ENCODE data around the gene TSPAN9. TPM values are rescaled to one million over a fixed set of nuclear protein-coding genes. Genes with fewer than 3 reads are reported as not detected.

TSPAN9 gene
- total and polyA plus RNA-seq, 8 donors, result 1.4 to 58.3 (median 7.9) TPM

- Histone ChIP-seq H3K4me3 (no peak overlapping the region), H3K9me3 (no peaks in the 10 kb centered on the region), H3K4me1 (peaks cover 7 to 33% (median 26%) of the 10 kb centered on the region in 4 donors), H3K27me3 (peaks cover 0 to 22% (median 10%) of the 10 kb centered on the region in 3 donors), H3K36me3 (peaks cover 0 to 7% (median 0%) of the 10 kb centered on the region in 4 donors), H3K27ac (no peak overlapping the region)
- WGBS, 5 donors, result 70 to 84% (median 71%) methylated on average over 13 of the region's 13 CpGs
- TF ChIP-seq POLR2AphosphoS5 (IDR thresholded peaks at IDR 0.05) (no peak), POLR2A (IDR thresholded peaks at IDR 0.05) (no peak), CTCF (IDR thresholded peaks at IDR 0.05) (no peak), EP300 (IDR thresholded peaks at IDR 0.05) (no peak)
- no peak for DNase-seq
- intact Hi-C loops (cut with DNase I; ENCODE audit: low total_unique reads), result loop anchor here (10.0 kb wide), 1 partner anchor 71 kb away; no protein-coding TSS in a partner anchor
These were observed 128.8 kb downstream of the TSPAN9 start for GRCh38 chr12:3205742-3206519.

DNA sequence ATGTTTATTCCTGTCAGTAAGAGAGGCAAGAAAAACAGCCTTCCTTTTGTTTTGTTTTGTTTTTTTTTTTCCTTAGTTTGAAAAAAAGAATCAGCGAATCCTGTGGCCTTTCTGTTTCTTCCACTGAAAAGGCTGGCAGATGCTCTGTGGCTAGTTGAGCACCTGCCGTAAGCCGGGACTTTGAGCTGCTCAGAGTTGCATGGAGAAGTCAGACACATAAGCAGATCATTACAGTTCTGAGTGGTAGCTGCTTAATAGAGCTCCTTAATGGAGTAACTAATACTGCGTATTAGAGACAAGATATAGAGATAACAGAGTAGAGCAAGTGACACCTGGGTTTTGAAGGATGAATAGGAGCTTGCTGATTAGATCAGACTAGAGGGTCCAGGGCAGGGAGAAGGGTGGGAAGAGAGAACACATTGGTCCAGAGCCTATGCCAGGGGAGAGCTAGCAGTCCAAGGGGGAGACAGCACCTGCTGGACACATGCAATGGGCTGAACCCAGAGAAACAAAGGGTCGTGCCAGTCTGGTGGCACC is 129.4 kb downstream of the TSPAN9 start:
- Histone ChIP-seq H3K27me3 (peaks cover 0 to 15% (median 6%) of the 10 kb centered on the region in 3 donors), H3K9me3 (no peaks in the 10 kb centered on the region), H3K36me3 (peaks cover 0 to 7% (median 0%) of the 10 kb centered on the region in 4 donors), H3K27ac (no peak overlapping the region), H3K4me3 (no peak overlapping the region), H3K4me1 (peaks cover 3 to 28% (median 19%) of the 10 kb centered on the region in 4 donors)
- no peak for TF ChIP-seq EP300 (IDR thresholded peaks at IDR 0.05)
- no peak for TF ChIP-seq POLR2A (IDR thresholded peaks at IDR 0.05)
- TF ChIP-seq CTCF (IDR thresholded peaks at IDR 0.05), result no peak
- TF ChIP-seq POLR2AphosphoS5 (IDR thresholded peaks at IDR 0.05), result no peak
- intact Hi-C loops (cut with DNase I; ENCODE audit: low total_unique reads), result loop anchor here (10.0 kb wide), 1 partner anchor 72 kb away; no protein-coding TSS in a partner anchor
- DNase-seq, result no peak
- 85 to 93% (median 91%) methylated on average over 5 of the region's 5 CpGs for WGBS, 5 donors

GRCh38 chr12:3207175-3207574 is 130.0 kb downstream of the TSPAN9 start:
- H3K36me3 ChIP-seq, result peaks cover 0 to 7% (median 0%) of the 10 kb centered on the region in 4 donors
- H3K9me3 ChIP-seq, result no peaks in the 10 kb centered on the region
- no peak for DNase-seq
- WGBS, 5 donors, result 82 to 88% (median 85%) methylated on average over 7 of the region's 7 CpGs
- peaks cover 0 to 9% (median 0%) of the 10 kb centered on the region in 3 donors for H3K27me3 ChIP-seq
- intact Hi-C loops (cut with DNase I; ENCODE audit: low total_unique reads), result loop anchor here (10.0 kb wide), 1 partner anchor 72 kb away; no protein-coding TSS in a partner anchor
- H3K4me1 ChIP-seq, result peaks cover 3 to 28% (median 17%) of the 10 kb centered on the region in 4 donors
- TF ChIP-seq POLR2AphosphoS5 (IDR thresholded peaks at IDR 0.05) (no peak), POLR2A (IDR thresholded peaks at IDR 0.05) (no peak), EP300 (IDR thresholded peaks at IDR 0.05) (no peak)
- H3K4me3 ChIP-seq, result no peak overlapping the region
- H3K27ac ChIP-seq, result no peak overlapping the region

DNA sequence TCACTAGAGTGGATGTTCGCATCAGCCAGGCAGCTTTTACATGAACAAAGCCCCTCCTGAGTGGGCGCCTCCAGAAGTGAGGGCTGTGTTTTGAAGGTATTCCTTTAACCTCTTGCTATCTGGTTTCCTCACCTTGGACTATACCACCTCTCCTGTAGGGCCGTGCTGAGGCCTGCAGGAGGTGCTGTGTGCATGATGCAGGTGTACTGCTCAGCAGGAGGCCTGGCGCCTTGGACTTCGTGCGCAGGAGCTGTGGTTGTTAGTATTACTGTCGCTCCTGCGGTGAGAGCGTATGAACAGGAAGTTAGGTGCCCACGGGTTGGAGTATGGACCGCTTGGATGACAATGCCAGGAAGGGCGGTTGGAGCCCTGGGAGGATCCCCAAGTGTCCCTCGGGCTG is 130.7 kb downstream of the TSPAN9 start:
- Histone ChIP-seq H3K27me3 (peaks cover 0 to 2% (median 0%) of the 10 kb centered on the region in 3 donors), H3K4me1 (peaks cover 3 to 24% (median 14%) of the 10 kb centered on the region in 4 donors), H3K9me3 (no peaks in the 10 kb centered on the region), H3K36me3 (peaks cover 0 to 7% (median 0%) of the 10 kb centered on the region in 4 donors), H3K4me3 (no peak overlapping the region), H3K27ac (no peak overlapping the region)
- intact Hi-C loops (cut with DNase I; ENCODE audit: low total_unique reads), result loop anchor here (10.0 kb wide), 1 partner anchor 73 kb away; no protein-coding TSS in a partner anchor
- no peak for DNase-seq
- 79 to 87% (median 83%) methylated on average over 13 of the region's 13 CpGs for WGBS, 5 donors
- no peak for TF ChIP-seq POLR2AphosphoS5 (IDR thresholded peaks at IDR 0.05)

GRCh38 chr12:3213188-3213587 is 136.0 kb downstream of the TSPAN9 start:
- no peaks in the 10 kb centered on the region for H3K27me3 ChIP-seq
- TF ChIP-seq POLR2AphosphoS5 (IDR thresholded peaks at IDR 0.05), result no peak
- TF ChIP-seq CTCF (IDR thresholded peaks at IDR 0.05), result no peak
- no peak for TF ChIP-seq POLR2A (IDR thresholded peaks at IDR 0.05)
- no peak for TF ChIP-seq EP300 (IDR thresholded peaks at IDR 0.05)
- intact Hi-C loops (cut with DNase I; ENCODE audit: low total_unique reads), result no loop called here

More at GRCh38 chr12:3213188-3213587, 136.0 kb downstream of the TSPAN9 start:
- no peaks in the 10 kb centered on the region for H3K9me3 ChIP-seq
- WGBS, 5 donors, result 68 to 80% (median 77%) methylated on average over 7 to 9 of the region's 9 CpGs
- no peak for DNase-seq
- H3K36me3 ChIP-seq, result peaks cover 0 to 22% (median 5%) of the 10 kb centered on the region in 4 donors
- no peak overlapping the region for H3K4me3 ChIP-seq
- no peak overlapping the region for H3K27ac ChIP-seq
- H3K4me1 ChIP-seq, result peaks cover 0 to 20% (median 7%) of the 10 kb centered on the region in 4 donors
